HG03045 (cell line): ENCODE data around the gene TMEM108.

Source experiments
- ATAC-seq: cut with Tn5 transposase; IDR thresholded peaks from one replicate; pipeline ENCODE4 v1.9.1; 2021; ENCODE audit warnings: mild to moderate bottlenecking, moderate library complexity; ENCODE audit not compliant: unreplicated experiment

The TMEM108 gene

GRCh38 chr3:133209871-133210550, 171.8 kb downstream of the TMEM108 start:
- no peak for ATAC-seq

GRCh38 chr3:133210656-133211055, 172.5 kb downstream of the TMEM108 start:
- ATAC-seq: no peak

GRCh38 chr3:133211449-133211848, 173.3 kb downstream of the TMEM108 start:
- ATAC-seq: peak; percentile 85

GRCh38 chr3:133211856-133212255, 173.7 kb downstream of the TMEM108 start:
- no peak for ATAC-seq

GRCh38 chr3:133213937-133214336, 175.7 kb downstream of the TMEM108 start:
- ATAC-seq: no peak

- no peak for ATAC-seq
Measured at GRCh38 chr3:133227813-133228212, 189.6 kb downstream of the TMEM108 start.

GRCh38 chr3:133230195-133230594, 192.0 kb downstream of the TMEM108 start:
- ATAC-seq: no peak

- ATAC-seq: no peak
Measured at GRCh38 chr3:133236901-133237300, 198.7 kb downstream of the TMEM108 start.

GRCh38 chr3:133237380-133237779, 199.2 kb downstream of the TMEM108 start:
- no peak for ATAC-seq

GRCh38 chr3:133238015-133238414, 199.8 kb downstream of the TMEM108 start:
- ATAC-seq: no peak

- no peak for ATAC-seq
Measured at GRCh38 chr3:133246119-133246518, 207.9 kb downstream of the TMEM108 start.

GRCh38 chr3:133246773-133247172, 208.6 kb downstream of the TMEM108 start:
- ATAC-seq: no peak

- no peak for ATAC-seq
Measured at GRCh38 chr3:133248389-133248788, 210.2 kb downstream of the TMEM108 start.

- no peak for ATAC-seq
Measured at GRCh38 chr3:133249490-133249889, 211.3 kb downstream of the TMEM108 start.

- ATAC-seq: no peak
Measured at GRCh38 chr3:133254151-133254550, 216.0 kb downstream of the TMEM108 start.

GRCh38 chr3:133254716-133255115, 216.5 kb downstream of the TMEM108 start:
- ATAC-seq: no peak

GRCh38 chr3:133256787-133257483, 218.7 kb downstream of the TMEM108 start:
- peak; percentile 70 for ATAC-seq

- no peak for ATAC-seq
Measured at GRCh38 chr3:133258358-133258757, 220.2 kb downstream of the TMEM108 start.

GRCh38 chr3:133259767-133260166, 221.6 kb downstream of the TMEM108 start:
- no peak for ATAC-seq

GRCh38 chr3:133262333-133262732, 224.1 kb downstream of the TMEM108 start:
- ATAC-seq: no peak

- no peak for ATAC-seq
Measured at GRCh38 chr3:133264920-133265319, 226.7 kb downstream of the TMEM108 start.

GRCh38 chr3:133268726-133269134, 230.5 kb downstream of the TMEM108 start:
- no peak for ATAC-seq
